Fibroblast of lung (primary cell): ENCODE measurements around the gene ULK3.
A peak's percentile ranks its signal among the peaks of the same experiment; 100 is the strongest.

Experiments
- EZH2 ChIP-seq: IDR thresholded peaks from 2 replicates; pipeline ENCODE4 v1.5.1; 2012; ENCODE audit warnings: low read length, control low read depth, mild to moderate bottlenecking; ENCODE audit errors: missing control alignments
- TF ChIP-seq, protein P1 (sequence below), 2 donors: IDR thresholded peaks in 1 of 2; conservative IDR thresholded peaks in 1 of 2; 1 replicate in 1 of 2; 2 replicates in 1 of 2; pipeline ENCODE4 v1.5.1; 2011 to 2012; ENCODE audit warnings: low read length in 2 of 2, control low read depth in 1 of 2, inconsistent platforms in 1 of 2, low read depth in 1 of 2, mild to moderate bottlenecking in 1 of 2

DNA sequence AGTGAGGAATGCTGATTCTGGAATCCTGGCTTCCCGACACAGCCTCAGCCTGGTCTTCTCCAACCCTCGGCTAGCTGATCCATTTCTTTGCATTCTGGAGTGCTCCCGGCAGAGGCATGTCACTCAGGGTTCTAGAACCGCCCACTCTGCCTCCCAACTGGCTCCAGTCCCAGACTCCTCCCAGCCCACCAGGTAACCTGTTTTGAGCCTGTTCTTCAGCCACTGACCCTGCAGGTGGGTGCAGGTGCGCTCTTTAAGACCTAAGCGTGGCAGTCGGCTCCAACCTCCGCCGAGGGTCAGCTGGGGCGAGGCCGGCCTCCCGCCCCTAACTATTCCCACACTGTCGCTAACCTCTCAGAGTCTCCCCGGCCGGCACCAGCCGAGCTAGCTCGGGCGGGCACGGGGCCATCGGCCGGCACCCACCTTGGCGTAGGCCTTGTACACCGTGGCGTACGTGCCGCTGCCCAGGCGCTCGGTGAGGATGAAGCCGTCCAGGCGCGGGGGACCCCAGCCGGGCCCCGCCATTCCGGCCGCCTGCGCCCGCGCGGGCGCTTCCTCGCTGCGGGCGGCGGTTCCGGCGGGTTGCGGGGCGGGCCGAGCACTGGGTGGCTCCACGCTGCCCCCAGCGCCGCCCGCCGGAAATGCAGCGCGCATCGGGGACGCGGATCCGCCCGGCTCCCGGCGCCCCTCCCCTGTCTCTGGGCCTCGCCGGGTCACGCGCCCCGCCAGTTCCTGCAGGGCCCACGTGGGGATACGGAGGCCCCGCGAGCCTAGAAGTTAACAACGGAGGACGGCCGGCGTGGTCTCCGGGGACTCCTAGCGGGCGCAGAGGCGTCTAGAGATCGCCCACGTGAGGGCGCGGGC is at the start of gene ULK3:
- TF ChIP-seq, protein P1, sequence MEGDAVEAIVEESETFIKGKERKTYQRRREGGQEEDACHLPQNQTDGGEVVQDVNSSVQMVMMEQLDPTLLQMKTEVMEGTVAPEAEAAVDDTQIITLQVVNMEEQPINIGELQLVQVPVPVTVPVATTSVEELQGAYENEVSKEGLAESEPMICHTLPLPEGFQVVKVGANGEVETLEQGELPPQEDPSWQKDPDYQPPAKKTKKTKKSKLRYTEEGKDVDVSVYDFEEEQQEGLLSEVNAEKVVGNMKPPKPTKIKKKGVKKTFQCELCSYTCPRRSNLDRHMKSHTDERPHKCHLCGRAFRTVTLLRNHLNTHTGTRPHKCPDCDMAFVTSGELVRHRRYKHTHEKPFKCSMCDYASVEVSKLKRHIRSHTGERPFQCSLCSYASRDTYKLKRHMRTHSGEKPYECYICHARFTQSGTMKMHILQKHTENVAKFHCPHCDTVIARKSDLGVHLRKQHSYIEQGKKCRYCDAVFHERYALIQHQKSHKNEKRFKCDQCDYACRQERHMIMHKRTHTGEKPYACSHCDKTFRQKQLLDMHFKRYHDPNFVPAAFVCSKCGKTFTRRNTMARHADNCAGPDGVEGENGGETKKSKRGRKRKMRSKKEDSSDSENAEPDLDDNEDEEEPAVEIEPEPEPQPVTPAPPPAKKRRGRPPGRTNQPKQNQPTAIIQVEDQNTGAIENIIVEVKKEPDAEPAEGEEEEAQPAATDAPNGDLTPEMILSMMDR (conservative IDR thresholded peaks at IDR 0.05 in 1 of 2, IDR thresholded peaks at IDR 0.05 in 1 of 2; ENCODE audit: low read depth in 1 of 2, low read length in 2 of 2): peak in 1 of 2 donors; percentile 38
- no peak for TF ChIP-seq EZH2
